HEK293 (cell line): ENCODE results near the gene CCDC178.

Source experiments
- YY1 ChIP-seq: fragments of 450-650 bp; formaldehyde crosslinking; IDR thresholded peaks from 2 replicates; pipeline ENCODE4 v1.5.1; 2018; ENCODE audit warnings: missing biosample characterization, missing genetic modification characterization
- ZBTB1 ChIP-seq: fragments of 450-650 bp; formaldehyde crosslinking; IDR thresholded peaks from 2 replicates; pipeline ENCODE4 v1.5.1; 2016; ENCODE audit warnings: missing biosample characterization, missing genetic modification characterization
- ZNF549 ChIP-seq: fragments of 450-650 bp; IDR thresholded peaks from 2 replicates; pipeline ENCODE4 v1.5.1; 2018; ENCODE audit warnings: missing biosample characterization, missing genetic modification characterization, mild to moderate bottlenecking, inconsistent platforms, moderate library complexity
- ZNF561 ChIP-seq: fragments of 450-650 bp; IDR thresholded peaks from 2 replicates; pipeline ENCODE4 v1.5.1; 2018; ENCODE audit warnings: missing biosample characterization, missing genetic modification characterization, borderline replicate concordance
- TF ChIP-seq, protein P1 (sequence below): fragments of 450-650 bp; formaldehyde crosslinking; IDR thresholded peaks from 2 replicates; pipeline ENCODE4 v1.5.1; 2016; ENCODE audit warnings: missing biosample characterization, missing genetic modification characterization
- TF ChIP-seq, protein P2 (sequence below): fragments of 450-650 bp; formaldehyde crosslinking; IDR thresholded peaks from 2 replicates; pipeline ENCODE4 v1.5.1; 2016; ENCODE audit warnings: missing biosample characterization, missing genetic modification characterization

DNA sequence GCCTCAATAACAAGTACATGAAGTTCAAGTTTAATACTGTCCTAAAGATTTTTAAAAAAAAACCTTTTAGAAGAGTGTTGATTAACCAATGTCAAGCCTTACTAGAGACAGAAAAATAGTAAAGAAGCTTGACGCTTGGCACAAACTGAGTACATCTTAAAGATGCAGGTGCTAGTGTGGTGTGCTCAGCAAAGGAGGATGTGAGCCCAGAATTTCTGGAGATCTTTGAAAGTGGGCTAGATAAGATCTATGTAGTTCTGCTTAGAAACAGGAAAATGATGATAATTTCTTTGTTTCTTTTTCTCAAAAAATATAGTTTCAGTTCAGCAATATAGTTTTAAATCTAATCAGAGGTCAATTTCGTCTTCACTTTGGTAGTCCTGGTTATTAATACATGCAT, 549.4 kb downstream of the CCDC178 start:
- TF ChIP-seq, protein P1, sequence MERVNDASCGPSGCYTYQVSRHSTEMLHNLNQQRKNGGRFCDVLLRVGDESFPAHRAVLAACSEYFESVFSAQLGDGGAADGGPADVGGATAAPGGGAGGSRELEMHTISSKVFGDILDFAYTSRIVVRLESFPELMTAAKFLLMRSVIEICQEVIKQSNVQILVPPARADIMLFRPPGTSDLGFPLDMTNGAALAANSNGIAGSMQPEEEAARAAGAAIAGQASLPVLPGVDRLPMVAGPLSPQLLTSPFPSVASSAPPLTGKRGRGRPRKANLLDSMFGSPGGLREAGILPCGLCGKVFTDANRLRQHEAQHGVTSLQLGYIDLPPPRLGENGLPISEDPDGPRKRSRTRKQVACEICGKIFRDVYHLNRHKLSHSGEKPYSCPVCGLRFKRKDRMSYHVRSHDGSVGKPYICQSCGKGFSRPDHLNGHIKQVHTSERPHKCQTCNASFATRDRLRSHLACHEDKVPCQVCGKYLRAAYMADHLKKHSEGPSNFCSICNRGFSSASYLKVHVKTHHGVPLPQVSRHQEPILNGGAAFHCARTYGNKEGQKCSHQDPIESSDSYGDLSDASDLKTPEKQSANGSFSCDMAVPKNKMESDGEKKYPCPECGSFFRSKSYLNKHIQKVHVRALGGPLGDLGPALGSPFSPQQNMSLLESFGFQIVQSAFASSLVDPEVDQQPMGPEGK (tag by site-specific recombination): no peak
- TF ChIP-seq ZBTB1: no peak
- TF ChIP-seq YY1 (tag by site-specific recombination): no peak
- TF ChIP-seq ZNF549 (tag by site-specific recombination): no peak
- TF ChIP-seq ZNF561 (tag by site-specific recombination): no peak
- TF ChIP-seq, protein P2, sequence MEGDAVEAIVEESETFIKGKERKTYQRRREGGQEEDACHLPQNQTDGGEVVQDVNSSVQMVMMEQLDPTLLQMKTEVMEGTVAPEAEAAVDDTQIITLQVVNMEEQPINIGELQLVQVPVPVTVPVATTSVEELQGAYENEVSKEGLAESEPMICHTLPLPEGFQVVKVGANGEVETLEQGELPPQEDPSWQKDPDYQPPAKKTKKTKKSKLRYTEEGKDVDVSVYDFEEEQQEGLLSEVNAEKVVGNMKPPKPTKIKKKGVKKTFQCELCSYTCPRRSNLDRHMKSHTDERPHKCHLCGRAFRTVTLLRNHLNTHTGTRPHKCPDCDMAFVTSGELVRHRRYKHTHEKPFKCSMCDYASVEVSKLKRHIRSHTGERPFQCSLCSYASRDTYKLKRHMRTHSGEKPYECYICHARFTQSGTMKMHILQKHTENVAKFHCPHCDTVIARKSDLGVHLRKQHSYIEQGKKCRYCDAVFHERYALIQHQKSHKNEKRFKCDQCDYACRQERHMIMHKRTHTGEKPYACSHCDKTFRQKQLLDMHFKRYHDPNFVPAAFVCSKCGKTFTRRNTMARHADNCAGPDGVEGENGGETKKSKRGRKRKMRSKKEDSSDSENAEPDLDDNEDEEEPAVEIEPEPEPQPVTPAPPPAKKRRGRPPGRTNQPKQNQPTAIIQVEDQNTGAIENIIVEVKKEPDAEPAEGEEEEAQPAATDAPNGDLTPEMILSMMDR (tag by site-specific recombination): no peak
